T-helper 9 cell (primary cell): ENCODE data around the gene GOLGB1.
"Not testable (repeated sequence)": the region's sequence is repeated elsewhere in the genome, so short reads cannot be mapped to it uniquely, and the experiment has no call there.

Source experiments
- DNase-seq: peaks from one replicate; pipeline ENCODE4 v3.0.0-alpha.2; 2020

The GOLGB1 gene

GRCh38 chr3:121739902-121740301, 9.6 kb downstream of the GOLGB1 start:
- DNase-seq, result no peak

- no peak for DNase-seq
Measured at GRCh38 chr3:121737644-121738043, 11.9 kb downstream of the GOLGB1 start.

- DNase-seq, result no peak
Measured at GRCh38 chr3:121736112-121736511, 13.4 kb downstream of the GOLGB1 start.

GRCh38 chr3:121735047-121735696, 14.4 kb downstream of the GOLGB1 start:
- no peak for DNase-seq

GRCh38 chr3:121730940-121731687, 18.4 kb downstream of the GOLGB1 start:
- DNase-seq, result no peak

- DNase-seq, result no peak
Measured at GRCh38 chr3:121724130-121724529, 25.4 kb downstream of the GOLGB1 start.

- no peak for DNase-seq
Measured at GRCh38 chr3:121723485-121723884, 26.1 kb downstream of the GOLGB1 start.

GRCh38 chr3:121722411-121722810, 27.1 kb downstream of the GOLGB1 start:
- DNase-seq, result no peak

GRCh38 chr3:121720163-121720562, 29.4 kb downstream of the GOLGB1 start:
- DNase-seq, result no peak

- DNase-seq, result no peak
Measured at GRCh38 chr3:121719423-121719822, 30.1 kb downstream of the GOLGB1 start.

- no peak for DNase-seq
Measured at GRCh38 chr3:121718205-121718846, 31.2 kb downstream of the GOLGB1 start.

GRCh38 chr3:121710347-121710746, 39.2 kb downstream of the GOLGB1 start:
- DNase-seq, result no peak

- no peak for DNase-seq
Measured at GRCh38 chr3:121707531-121708273, 41.8 kb downstream of the GOLGB1 start.

- DNase-seq, result no peak
Measured at GRCh38 chr3:121705541-121705940, 44.0 kb downstream of the GOLGB1 start.

- DNase-seq, result no peak
Measured at GRCh38 chr3:121703973-121704372, 45.6 kb downstream of the GOLGB1 start.

- no peak for DNase-seq
Measured at GRCh38 chr3:121698901-121699300, 50.6 kb downstream of the GOLGB1 start.

- DNase-seq, result no peak
Measured at GRCh38 chr3:121698476-121698875, 51.1 kb downstream of the GOLGB1 start.

GRCh38 chr3:121696186-121696585, 53.4 kb downstream of the GOLGB1 start:
- no peak for DNase-seq

- no peak for DNase-seq
Measured at GRCh38 chr3:121692010-121692699, 57.4 kb downstream of the GOLGB1 start.

GRCh38 chr3:121690777-121691405, 58.6 kb downstream of the GOLGB1 start:
- DNase-seq, result no peak

- DNase-seq, result not testable (repeated sequence)
Measured at GRCh38 chr3:121688747-121689146, 60.8 kb downstream of the GOLGB1 start.

- DNase-seq, result no peak
Measured at GRCh38 chr3:121681792-121682191, 67.7 kb downstream of the GOLGB1 start.
